ENCODE measurements around the gene SATB1.

Gene SATB1

DNA sequence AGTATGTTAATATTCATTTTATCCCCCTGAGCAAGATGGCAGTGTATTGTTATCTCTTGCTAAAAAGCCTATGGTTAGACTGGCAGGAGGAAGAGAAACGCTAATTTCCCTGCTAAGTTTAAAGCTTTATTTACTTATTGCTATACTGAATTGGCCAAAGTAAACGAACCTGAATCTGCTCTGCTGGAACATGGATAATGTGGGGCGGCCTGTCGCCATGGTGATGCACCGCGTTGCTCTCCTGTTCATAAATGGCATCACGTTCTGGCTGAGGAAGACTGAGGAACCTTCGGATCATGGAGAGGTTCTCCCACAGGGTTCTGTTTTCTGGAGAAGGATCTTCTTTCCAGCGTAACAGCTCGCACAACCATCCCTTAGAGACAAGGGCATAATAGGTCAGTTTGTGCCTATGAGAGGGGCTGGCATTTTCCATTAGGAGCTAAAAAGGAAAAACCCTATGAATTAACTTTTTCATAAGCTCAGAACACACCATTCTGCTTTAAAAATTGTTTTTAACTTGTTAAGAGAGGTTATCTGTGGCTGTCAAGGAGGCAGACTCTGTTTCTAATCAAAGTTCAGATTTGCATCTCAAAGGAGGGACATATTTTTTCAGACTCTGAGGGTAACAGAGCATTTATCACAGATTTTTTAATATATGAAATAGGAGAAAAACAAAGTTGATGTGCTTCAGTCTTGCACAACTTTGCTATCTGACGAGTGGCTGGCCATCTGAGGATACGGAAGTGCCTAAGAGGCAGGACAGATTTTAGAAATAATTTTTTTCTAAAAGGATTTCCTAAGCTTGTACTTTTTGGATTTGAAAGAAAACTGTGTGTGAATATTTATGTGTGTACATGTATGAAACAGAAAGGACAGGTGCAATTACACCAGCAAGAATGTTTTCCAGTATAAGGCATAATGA is 73.1 kb downstream of the SATB1 start:
- TF ChIP-seq, protein P1, sequence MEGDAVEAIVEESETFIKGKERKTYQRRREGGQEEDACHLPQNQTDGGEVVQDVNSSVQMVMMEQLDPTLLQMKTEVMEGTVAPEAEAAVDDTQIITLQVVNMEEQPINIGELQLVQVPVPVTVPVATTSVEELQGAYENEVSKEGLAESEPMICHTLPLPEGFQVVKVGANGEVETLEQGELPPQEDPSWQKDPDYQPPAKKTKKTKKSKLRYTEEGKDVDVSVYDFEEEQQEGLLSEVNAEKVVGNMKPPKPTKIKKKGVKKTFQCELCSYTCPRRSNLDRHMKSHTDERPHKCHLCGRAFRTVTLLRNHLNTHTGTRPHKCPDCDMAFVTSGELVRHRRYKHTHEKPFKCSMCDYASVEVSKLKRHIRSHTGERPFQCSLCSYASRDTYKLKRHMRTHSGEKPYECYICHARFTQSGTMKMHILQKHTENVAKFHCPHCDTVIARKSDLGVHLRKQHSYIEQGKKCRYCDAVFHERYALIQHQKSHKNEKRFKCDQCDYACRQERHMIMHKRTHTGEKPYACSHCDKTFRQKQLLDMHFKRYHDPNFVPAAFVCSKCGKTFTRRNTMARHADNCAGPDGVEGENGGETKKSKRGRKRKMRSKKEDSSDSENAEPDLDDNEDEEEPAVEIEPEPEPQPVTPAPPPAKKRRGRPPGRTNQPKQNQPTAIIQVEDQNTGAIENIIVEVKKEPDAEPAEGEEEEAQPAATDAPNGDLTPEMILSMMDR (IDR thresholded peaks at IDR 0.05; ENCODE audit: control extremely low read depth, extremely low read depth, low read depth, missing control alignments), result no peak
- ChIA-PET CTCF (interaction anchor here (1.4 kb wide), 1 partner anchor 17 kb away, joined by 5 read pairs; no protein-coding TSS in a partner anchor), POLR2A (no interaction called here)
- DNase-seq (ENCODE audit: extremely low spot score), result no peak

DNA sequence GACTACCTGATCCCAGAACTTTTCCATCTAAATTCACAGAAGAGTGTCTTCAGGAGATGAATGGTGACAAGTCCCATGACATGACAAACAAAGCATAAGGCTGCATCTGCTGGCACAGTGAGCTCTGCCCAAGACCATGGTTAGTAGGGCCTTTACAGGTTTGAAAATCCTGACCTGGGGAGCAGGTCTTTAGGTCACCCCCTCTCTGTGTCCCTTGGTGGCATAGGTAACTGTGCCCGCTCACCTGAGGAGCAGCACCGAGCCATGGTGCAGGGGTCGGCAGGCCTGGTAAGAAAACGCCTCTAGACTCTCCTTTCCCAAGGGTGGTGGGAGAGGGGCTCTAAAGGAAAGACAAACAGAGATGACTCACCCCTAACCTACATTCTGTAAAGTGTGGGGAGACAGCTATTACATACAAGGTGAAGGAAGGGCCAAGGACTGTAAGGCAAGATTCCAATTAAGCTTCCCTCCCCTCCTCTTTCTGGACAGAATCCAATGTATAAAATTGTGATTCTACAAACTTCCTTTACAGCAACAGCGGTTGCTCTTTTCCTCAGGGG is 74.0 kb downstream of the SATB1 start:
- TF ChIP-seq, protein P1 (IDR thresholded peaks at IDR 0.05; ENCODE audit: control extremely low read depth, extremely low read depth, low read depth, missing control alignments), result no peak
- ChIA-PET POLR2A (no interaction called here), CTCF (interaction anchor here (1.4 to 1.6 kb wide), 2 partner anchors 16 to 510 kb away, joined by 3 to 5 read pairs; no protein-coding TSS in a partner anchor)
- no peak for DNase-seq (ENCODE audit: extremely low spot score)

DNA sequence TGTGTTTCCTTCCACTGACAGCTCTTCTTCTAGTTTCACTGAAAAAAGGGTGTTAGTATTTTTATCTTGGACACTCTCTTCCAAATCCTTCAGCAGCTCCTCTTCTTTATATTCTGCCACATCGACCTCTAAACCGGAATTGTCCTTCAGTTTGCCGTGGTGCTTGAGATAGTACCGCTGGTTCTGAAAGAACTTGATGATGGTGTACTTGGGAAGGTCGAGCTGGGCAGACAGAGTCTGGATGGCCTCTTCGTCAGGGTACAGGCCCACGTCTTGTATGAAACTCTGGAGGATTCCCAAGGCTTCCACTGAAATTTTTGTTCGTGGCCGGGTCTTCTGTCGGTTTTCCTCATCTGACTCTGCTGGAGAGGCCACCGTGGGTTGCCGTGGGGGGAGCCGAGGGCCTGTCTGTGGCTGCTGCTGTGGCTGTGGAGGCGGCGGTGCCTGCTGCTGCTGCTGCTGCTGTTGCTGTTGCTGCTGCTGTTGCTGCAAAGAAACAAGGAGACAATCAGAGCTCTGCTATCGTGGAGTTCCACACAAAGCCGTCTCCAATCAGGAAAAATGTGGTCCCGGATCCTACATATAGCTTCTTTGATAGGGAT is 75.8 kb downstream of the SATB1 start:
- TF ChIP-seq, protein P1 (IDR thresholded peaks at IDR 0.05; ENCODE audit: control extremely low read depth, extremely low read depth, low read depth, missing control alignments), result no peak
- POLR2A ChIA-PET, result no interaction called here
- CTCF ChIA-PET, result interaction anchor here (1.0 to 1.2 kb wide), 2 partner anchors 16 to 40 kb away, joined by 3 read pairs; no protein-coding TSS in a partner anchor
- DNase-seq (ENCODE audit: extremely low spot score), result no peak

DNA sequence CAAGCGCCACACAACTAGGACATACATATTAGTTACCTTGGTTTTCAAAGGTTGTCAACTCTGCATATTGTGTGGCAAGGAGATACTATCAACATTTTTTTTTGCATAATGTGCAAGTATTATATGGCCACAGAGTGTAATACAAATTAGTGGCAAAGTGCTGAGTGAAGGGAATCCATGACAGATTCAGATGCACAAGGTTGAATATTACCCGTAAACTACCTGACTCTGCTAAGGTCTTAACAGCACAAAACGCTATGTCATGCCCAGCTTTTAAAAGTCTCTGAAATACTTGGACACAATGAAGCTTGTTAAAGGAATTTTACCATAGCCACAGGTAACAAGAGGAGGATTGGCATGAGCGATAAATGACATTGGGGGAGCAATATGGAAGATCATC is 79.0 kb downstream of the SATB1 start:
- POLR2A ChIA-PET, result no interaction called here
- TF ChIP-seq, protein P1 (IDR thresholded peaks at IDR 0.05; ENCODE audit: control extremely low read depth, extremely low read depth, low read depth, missing control alignments), result no peak

DNA sequence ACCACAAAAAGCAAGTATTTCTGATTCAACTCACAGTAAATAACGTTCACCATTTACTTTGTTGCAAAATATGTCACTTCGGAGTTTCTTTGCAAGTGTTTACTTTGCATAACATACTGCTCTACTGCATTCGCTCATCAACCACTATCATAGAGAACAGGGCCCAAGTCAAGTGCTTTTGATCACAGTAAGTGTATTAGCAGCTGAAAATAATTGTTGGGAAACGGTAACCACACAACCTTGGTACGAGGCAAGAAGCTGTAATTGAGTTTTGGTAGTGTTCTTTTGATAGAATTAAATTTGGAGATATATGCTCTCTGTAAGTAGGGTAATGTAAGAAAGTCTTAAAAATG is 80.1 kb downstream of the SATB1 start:
- CTCF ChIA-PET, result no interaction called here
- TF ChIP-seq, protein P1 (IDR thresholded peaks at IDR 0.05; ENCODE audit: control extremely low read depth, extremely low read depth, low read depth, missing control alignments), result no peak
- DNase-seq (ENCODE audit: extremely low spot score), result no peak
- POLR2A ChIA-PET, result no interaction called here

More for the DNA sequence above, 79.0 kb downstream of the SATB1 start:
- CTCF ChIA-PET, result interaction anchor here (1.8 kb wide), 1 partner anchor 10 kb away, joined by 5 read pairs; no protein-coding TSS in a partner anchor
- DNase-seq (ENCODE audit: extremely low spot score), result no peak

DNA sequence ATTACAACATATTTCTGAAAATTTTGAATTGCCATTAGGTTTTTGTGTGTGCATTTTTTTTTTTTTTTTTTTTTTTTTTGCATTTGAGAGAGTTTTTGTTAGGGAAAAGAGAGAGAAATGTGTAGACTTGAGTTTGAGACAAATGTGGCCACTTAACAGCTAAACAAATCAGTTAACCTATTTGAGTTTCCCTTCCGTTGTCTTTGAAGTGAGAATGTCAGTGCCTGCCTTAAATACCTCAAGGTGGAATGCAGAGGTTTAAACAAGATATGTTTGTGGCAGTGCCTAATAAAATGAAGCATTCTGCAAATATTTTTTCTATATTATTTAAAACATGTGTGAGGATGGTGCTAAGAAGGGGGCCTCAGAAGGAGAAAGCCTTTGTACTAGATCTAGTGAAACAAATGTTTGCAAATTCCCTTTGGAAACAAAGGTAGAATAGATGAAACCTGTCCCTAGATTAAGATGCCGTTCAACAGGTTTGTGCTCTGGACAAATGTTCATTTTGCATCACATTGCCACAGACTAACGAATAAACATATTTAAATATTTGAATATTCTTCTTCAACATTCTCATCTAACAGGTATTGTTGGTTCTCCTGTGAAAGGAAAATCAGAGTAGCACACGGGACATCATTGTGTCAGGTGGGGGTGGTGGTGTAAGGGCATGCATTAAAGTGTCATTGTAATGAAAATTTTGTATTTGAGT is 80.7 kb downstream of the SATB1 start:
- ChIA-PET POLR2A (no interaction called here), CTCF (no interaction called here)

More for the DNA sequence above, 80.7 kb downstream of the SATB1 start:
- DNase-seq (ENCODE audit: extremely low spot score), result no peak
- TF ChIP-seq, protein P1 (IDR thresholded peaks at IDR 0.05; ENCODE audit: control extremely low read depth, extremely low read depth, low read depth, missing control alignments), result no peak

All from GM10248 (cell line).